MCF 10A (cell line): ENCODE data around the gene ASB8. TPM values are rescaled to one million over a fixed set of nuclear protein-coding genes. Genes with fewer than 3 reads are reported as not detected.
A peak's percentile ranks its signal among the peaks of the same experiment; 100 is the strongest.
"Not testable (repeated sequence)": the region's sequence is repeated elsewhere in the genome, so short reads cannot be mapped to it uniquely, and the experiment has no call there.

Source experiments
- BruUV-seq: library from RNA; stranded (reverse); fragments of 400-500 nt; replicated peaks from 2 replicates; lab custom pipeline; 2021; lab: Mats Ljungman, UMichigan
- CTCF ChIA-PET: fragments of 300-600 bp; sonication (Branson Sonifier 250); formaldehyde crosslinking; extraction: SDS; loops from one replicate; lab custom pipeline; 2021; ENCODE audit warnings: antibody characterized with exemption, inconsistent platforms; lab: Yijun Ruan, JAX
- POLR2A ChIA-PET: fragments of 300-600, 350-650 bp; sonication (Branson Sonifier 250); formaldehyde crosslinking; extraction: SDS; loops from one replicate; lab custom pipeline; 2020; ENCODE audit warnings: antibody characterized with exemption, inconsistent platforms; lab: Yijun Ruan, JAX
- DNase-seq: peaks from one replicate; pipeline ENCODE4 v3.0.0-alpha.2; 2018; ENCODE audit not compliant: unreplicated experiment
- H3K27ac Mint-ChIP-seq: one replicate; pipeline ENCODE4 v1.8.0; 2022; ENCODE audit warnings: mild to moderate bottlenecking, low read depth, mixed read lengths; ENCODE audit not compliant: unreplicated experiment
- H3K27me3 Mint-ChIP-seq: one replicate; pipeline ENCODE4 v1.8.0; 2022; ENCODE audit warnings: mixed read lengths; ENCODE audit not compliant: insufficient read depth, unreplicated experiment
- H3K36me3 Mint-ChIP-seq: one replicate; pipeline ENCODE4 v1.8.0; 2022; ENCODE audit warnings: mild to moderate bottlenecking, moderate library complexity, mixed read lengths; ENCODE audit not compliant: insufficient read depth, unreplicated experiment
- H3K4me1 Mint-ChIP-seq: one replicate; pipeline ENCODE4 v1.8.0; 2022; ENCODE audit warnings: mixed read lengths; ENCODE audit not compliant: insufficient read depth, unreplicated experiment
- H3K4me3 Mint-ChIP-seq: one replicate; pipeline ENCODE4 v1.8.0; 2022; ENCODE audit warnings: mild to moderate bottlenecking, moderate library complexity, mixed read lengths; ENCODE audit not compliant: unreplicated experiment
- H3K9me3 Mint-ChIP-seq: one replicate; pipeline ENCODE4 v1.8.0; 2022; ENCODE audit warnings: mixed read lengths; ENCODE audit not compliant: unreplicated experiment
- intact Hi-C: fragments of 100-400 bp; cut with micrococcal nuclease; formaldehyde crosslinking; loops from 2 replicates; pipeline ENCODE4 v1.14.1; 2022
- total RNA-seq: library from RNA; stranded (reverse); gene quantifications from 2 replicates; pipeline ENCODE4 v1.2.3, GENCODE V29; 2022
- TF ChIP-seq, protein P1 (sequence below): fragments of 200-600 bp; IDR thresholded peaks from one replicate; pipeline ENCODE4 v1.8.0; 2022; ENCODE audit warnings: antibody characterized with exemption, mild to moderate bottlenecking; ENCODE audit not compliant: unreplicated experiment

The ASB8 gene
- total RNA-seq, 1 experiment from 2014 or later = 24.0 TPM

DNA sequence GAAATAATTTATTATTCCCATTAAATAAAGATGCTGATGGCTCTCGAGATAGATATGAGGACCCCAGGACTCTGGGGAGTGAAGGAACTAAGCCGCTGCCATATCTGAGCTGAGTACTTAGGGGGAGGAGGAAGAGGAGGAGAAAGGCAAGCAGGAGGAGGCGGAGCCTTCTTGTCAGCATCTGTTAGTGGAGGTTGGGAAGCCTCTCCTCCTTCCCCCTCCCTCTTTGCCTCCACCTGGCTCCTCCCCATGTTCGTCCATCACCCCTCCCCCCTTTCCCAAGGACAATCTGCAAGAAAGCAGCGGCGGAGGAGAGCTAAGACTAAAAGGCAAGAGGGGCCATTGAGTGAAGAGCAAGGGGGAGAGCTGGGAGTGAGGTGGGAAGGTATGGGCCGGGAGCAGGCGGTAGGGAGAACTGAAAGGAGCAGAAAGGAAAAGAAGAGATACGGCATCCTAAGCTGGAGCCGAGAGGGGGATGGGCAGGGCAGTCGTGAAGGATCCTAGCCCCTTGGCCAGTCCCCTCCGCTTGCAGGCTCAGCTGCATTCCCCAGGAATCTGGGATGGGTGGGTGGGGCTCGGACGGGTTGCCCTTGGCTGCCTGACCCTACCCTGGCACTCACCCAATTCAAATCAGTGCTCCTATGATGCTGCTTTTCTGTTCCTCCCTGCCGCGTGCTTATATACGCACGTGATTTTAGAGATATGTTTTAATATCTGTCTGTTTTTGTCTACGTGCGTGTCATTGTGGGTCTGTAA lies 38.1 kb downstream of the ASB8 start, which contains the start of gene PFKM:
TSS of gene PFKM (plus strand) at position 287 of the 756 bp plus-strand sequence. CDS start 3,411 bp downstream, outside the sequence.
- intact Hi-C loops = no loop called here
- peak within 1 kb of the TSS; percentile 32 for H3K27ac Mint-ChIP-seq
- ChIA-PET POLR2A (interaction anchor here (0.6 to 6.1 kb wide), 19 partner anchors 9 to 564 kb away, joined by 3 to 99 read pairs (median 3); partner anchors contain the start of genes ASB8 and SENP1), CTCF (interaction anchor here (0.7 to 1.8 kb wide), 6 partner anchors 11 to 552 kb away, joined by 3 to 5 read pairs (median 3); partner anchors contain the start of gene SENP1)
- BruUV-seq = no TSS peak
- no peaks in the 10 kb centered on the region for H3K9me3 Mint-ChIP-seq
- TF ChIP-seq, protein P1, sequence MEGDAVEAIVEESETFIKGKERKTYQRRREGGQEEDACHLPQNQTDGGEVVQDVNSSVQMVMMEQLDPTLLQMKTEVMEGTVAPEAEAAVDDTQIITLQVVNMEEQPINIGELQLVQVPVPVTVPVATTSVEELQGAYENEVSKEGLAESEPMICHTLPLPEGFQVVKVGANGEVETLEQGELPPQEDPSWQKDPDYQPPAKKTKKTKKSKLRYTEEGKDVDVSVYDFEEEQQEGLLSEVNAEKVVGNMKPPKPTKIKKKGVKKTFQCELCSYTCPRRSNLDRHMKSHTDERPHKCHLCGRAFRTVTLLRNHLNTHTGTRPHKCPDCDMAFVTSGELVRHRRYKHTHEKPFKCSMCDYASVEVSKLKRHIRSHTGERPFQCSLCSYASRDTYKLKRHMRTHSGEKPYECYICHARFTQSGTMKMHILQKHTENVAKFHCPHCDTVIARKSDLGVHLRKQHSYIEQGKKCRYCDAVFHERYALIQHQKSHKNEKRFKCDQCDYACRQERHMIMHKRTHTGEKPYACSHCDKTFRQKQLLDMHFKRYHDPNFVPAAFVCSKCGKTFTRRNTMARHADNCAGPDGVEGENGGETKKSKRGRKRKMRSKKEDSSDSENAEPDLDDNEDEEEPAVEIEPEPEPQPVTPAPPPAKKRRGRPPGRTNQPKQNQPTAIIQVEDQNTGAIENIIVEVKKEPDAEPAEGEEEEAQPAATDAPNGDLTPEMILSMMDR = no peak
- peaks cover 24% of the 10 kb centered on the region for H3K36me3 Mint-ChIP-seq
- DNase-seq = peak; percentile 95
- H3K27me3 Mint-ChIP-seq = peaks cover 11% of the 10 kb centered on the region
- peak within 1 kb of the TSS; percentile 92 for H3K4me3 Mint-ChIP-seq
- peaks cover 21% of the 10 kb centered on the region for H3K4me1 Mint-ChIP-seq

DNA sequence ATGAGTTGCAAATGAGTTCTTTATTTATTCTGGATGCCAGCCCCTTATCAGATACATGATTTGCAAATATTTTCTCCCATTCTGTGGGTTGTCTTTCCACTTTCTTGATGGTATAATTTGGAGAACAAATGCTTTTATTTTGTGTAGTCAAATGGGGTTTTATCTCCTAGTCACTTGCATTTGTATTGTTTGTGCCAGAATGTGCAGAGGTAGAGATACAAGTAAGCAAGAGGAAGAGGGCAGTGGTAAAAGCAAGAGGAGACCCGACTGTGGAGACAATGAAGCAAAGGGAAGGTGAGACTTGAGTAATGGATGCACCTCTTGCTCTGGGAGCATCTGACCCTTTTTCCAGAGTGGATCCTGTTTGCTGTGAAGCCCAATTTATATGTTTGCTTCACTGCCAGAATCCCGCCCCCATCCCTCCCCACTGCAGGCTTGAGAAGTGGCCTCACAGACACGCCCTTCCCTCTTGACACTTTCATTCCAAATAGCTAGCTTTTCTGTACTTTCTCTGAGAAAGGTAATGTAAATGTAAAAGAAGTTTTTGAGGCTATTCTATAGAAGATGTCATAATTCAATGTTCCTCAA lies 38.9 kb downstream of the ASB8 start:
- BruUV-seq = no TSS peak
- ChIA-PET POLR2A (interaction anchor here (0.6 to 6.1 kb wide), 10 partner anchors 12 to 564 kb away, joined by 3 to 99 read pairs (median 4); partner anchors contain the start of genes ASB8 and SENP1), CTCF (interaction anchor here (0.7 to 1.8 kb wide), 3 partner anchors 13 to 218 kb away, joined by 3 to 5 read pairs (median 3); partner anchors contain the start of gene SENP1)
- TF ChIP-seq, protein P1 = no peak
- intact Hi-C loops = no loop called here
- no peaks in the 10 kb centered on the region for H3K9me3 Mint-ChIP-seq
- peak overlapping the region; percentile 32 for H3K27ac Mint-ChIP-seq
- no peak for DNase-seq
- peaks cover 11% of the 10 kb centered on the region for H3K27me3 Mint-ChIP-seq
- H3K4me3 Mint-ChIP-seq = peak overlapping the region; percentile 92
- H3K4me1 Mint-ChIP-seq = peaks cover 21% of the 10 kb centered on the region
- peaks cover 17% of the 10 kb centered on the region for H3K36me3 Mint-ChIP-seq

DNA sequence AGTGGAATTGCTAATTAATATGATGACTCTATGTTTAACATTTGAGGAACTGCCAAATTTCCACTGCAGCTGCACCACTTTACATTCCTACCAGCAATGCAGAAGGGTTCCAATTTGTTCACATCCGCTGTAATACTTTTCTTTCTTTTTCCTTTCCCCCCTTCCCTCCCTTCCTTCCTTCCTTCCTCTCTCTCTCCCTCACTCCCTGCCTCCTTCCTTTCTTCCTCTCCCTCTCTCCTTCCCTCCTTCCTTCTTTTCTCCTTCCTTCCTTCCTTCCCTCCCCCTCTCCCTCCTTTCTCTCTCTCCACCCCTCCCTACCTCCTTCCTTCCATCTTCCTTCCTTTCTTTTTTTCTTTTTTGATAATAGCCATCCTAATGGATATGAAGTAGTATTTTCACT lies 41.4 kb downstream of the ASB8 start:
- no peak overlapping the region for H3K4me3 Mint-ChIP-seq
- H3K9me3 Mint-ChIP-seq = no peaks in the 10 kb centered on the region
- POLR2A ChIA-PET = interaction anchor here (6.1 kb wide), 1 partner anchor 10 kb away, joined by 99 read pairs; the partner anchor contains the start of gene SENP1
- BruUV-seq = no TSS peak
- H3K4me1 Mint-ChIP-seq = peaks cover 8% of the 10 kb centered on the region
- intact Hi-C loops = no loop called here
- peaks cover 3% of the 10 kb centered on the region for H3K36me3 Mint-ChIP-seq
- peaks cover 11% of the 10 kb centered on the region for H3K27me3 Mint-ChIP-seq
- H3K27ac Mint-ChIP-seq = no peak overlapping the region
- DNase-seq = no peak
- CTCF ChIA-PET = interaction anchor here (1.0 kb wide), 1 partner anchor 32 kb away, joined by 4 read pairs; no protein-coding TSS in a partner anchor
- TF ChIP-seq, protein P1 = no peak

DNA sequence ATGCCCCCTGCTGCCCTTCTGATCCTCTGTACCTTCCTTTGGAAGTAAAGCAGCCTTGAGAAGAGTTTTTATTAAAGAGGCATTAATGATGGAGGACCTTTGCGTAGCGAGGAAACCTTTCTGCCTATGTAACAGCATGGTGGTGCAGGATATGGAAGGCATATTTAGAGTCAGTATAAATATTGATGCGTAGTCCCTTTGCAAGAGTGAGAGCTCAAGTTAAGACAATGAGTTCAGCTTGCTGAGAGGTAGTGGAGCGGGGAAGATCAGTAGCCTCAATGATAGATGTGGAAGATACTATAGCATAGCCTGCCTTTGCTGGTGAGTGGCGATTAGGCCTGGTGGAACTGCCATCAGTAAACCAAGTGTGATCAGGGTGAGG lies 46.0 kb downstream of the ASB8 start:
- peaks cover 12% of the 10 kb centered on the region for H3K27me3 Mint-ChIP-seq
- H3K4me3 Mint-ChIP-seq, POLR2A ChIA-PET, DNase-seq, H3K36me3 Mint-ChIP-seq, CTCF ChIA-PET, H3K27ac Mint-ChIP-seq, H3K9me3 Mint-ChIP-seq, H3K4me1 Mint-ChIP-seq, intact Hi-C loops, BruUV-seq: not testable (repeated sequence)
